HG03354 (cell line): ENCODE results near the gene JSRP1.

Experiments
- ATAC-seq: cut with Tn5 transposase; IDR thresholded peaks from one replicate; pipeline ENCODE4 v1.9.1; 2021; ENCODE audit warnings: mild to moderate bottlenecking; ENCODE audit not compliant: unreplicated experiment, poor library complexity, severe bottlenecking

The JSRP1 gene

GRCh38 chr19:2235381-2236063 is 20.7 kb downstream of the JSRP1 start:
- ATAC-seq: peak; percentile 16

GRCh38 chr19:2234996-2235380 is 21.2 kb downstream of the JSRP1 start:
- no peak for ATAC-seq

- no peak for ATAC-seq
Measured at GRCh38 chr19:2233601-2234280, 22.5 kb downstream of the JSRP1 start.

- no peak for ATAC-seq
Measured at GRCh38 chr19:2232286-2233151, 23.7 kb downstream of the JSRP1 start.

GRCh38 chr19:2231621-2232221 is 24.5 kb downstream of the JSRP1 start:
- no peak for ATAC-seq

- no peak for ATAC-seq
Measured at GRCh38 chr19:2230807-2231533, 25.2 kb downstream of the JSRP1 start.

- no peak for ATAC-seq
Measured at GRCh38 chr19:2230033-2230531, 26.1 kb downstream of the JSRP1 start.

- no peak for ATAC-seq
Measured at GRCh38 chr19:2229103-2230032, 26.8 kb downstream of the JSRP1 start.

- no peak for ATAC-seq
Measured at GRCh38 chr19:2228157-2229030, 27.8 kb downstream of the JSRP1 start.

- no peak for ATAC-seq
Measured at GRCh38 chr19:2227415-2228156, 28.6 kb downstream of the JSRP1 start.

- no peak for ATAC-seq
Measured at GRCh38 chr19:2226840-2227360, 29.3 kb downstream of the JSRP1 start.

GRCh38 chr19:2226051-2226839 is 30.0 kb downstream of the JSRP1 start:
- ATAC-seq: no peak

GRCh38 chr19:2225415-2226050 is 30.7 kb downstream of the JSRP1 start:
- no peak for ATAC-seq

GRCh38 chr19:2224754-2225349 is 31.4 kb downstream of the JSRP1 start:
- no peak for ATAC-seq

- no peak for ATAC-seq
Measured at GRCh38 chr19:2223959-2224358, 32.3 kb downstream of the JSRP1 start.
